Measurements from ENCODE around the gene MAP7D2.

Gene MAP7D2

DNA sequence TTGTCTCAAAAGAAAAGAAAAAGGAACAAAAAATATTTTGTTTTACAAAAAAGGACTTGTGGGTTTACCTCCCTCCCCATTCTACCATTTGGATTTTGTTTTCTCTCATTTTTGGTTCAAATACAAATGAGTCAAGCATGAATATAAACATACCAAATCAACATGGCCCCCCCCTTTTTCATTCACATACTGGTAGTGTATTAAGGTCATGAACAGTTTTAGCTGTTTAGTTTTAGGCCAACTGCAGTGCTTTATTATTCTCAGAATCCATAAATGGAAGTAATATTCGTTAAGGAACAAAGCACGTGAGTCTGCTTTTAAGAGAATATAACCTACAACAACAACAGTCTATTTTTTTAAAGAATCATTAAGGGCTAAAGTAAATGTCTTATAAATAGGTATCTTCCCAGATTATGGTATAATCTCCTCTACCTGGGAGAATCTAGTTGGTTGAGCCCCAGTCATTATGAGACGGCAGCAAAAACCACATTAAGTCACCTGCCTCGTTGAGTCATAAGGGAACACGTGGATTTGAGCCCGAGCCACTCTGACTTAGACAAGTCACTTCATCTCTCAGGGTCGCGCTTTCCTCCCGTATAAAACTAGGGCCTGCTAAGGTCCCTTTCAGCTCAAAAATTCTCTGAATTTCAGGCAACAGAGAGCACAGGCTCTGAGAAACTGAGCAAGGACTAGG, 152.5 kb downstream of the MAP7D2 start:
- peak; percentile 17 to 41 for DNase-seq

GRCh38 chrX:19960913-19961312, 155.8 kb downstream of the MAP7D2 start:
- DNase-seq: no peak

DNA sequence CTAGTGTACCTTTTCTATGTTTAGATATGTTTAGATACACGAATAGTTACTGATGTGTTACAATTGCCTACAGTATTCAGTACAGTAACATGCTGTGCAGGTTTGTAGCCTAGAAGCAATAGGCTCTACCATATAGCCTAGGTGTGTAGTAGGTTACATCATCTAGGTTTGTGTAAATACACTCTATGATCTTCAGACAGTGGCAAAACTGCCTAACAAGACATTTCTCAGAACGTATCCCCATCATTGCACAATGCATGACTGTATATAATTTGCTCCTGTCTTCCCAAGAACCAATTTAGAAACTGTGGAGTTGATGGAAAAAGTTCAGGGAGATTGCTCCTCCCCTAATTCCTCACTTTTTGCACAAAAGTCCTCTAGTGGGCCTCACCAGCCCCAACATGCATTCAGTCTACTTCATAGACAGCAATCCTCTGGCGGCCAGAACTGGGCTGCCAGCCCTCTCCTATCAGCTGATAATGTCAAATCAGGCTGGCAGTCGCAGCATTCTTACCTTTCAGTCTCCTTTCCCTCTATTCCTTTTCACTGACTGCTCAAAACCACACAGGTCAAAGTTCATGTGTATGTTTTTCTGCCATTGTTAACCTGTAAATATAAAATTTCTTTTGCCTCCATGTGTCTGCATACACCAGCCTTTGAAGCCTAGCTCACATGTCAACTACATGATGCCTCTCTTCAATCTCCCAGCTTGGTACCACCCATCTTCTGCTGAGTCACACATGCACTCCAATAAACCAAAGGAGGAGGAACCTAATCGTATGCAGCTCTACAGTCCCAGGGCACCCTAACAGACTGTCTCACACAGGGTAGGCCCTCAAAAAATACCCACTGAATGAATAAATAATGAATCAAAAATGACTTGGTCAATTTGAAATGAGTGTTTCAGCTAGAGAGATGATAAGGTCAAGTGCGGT, 157.9 kb downstream of the MAP7D2 start:
- no peak for DNase-seq

- DNase-seq: no peak
These were observed 159.8 kb downstream of the MAP7D2 start for GRCh38 chrX:19956923-19957322.
